ENCODE data around the gene TSN.

TSN gene

GRCh38 chr2:121793816-121794215 is 38.4 kb downstream of the TSN start:
- Histone ChIP-seq H3K9me2 (replicated peaks; ENCODE audit: control insufficient read depth, low read length) (no peaks in the 10 kb centered on the region), H3F3A (ENCODE audit: control insufficient read depth, insufficient read depth) (no peaks in the 10 kb centered on the region), H3K27ac (ENCODE audit: low read depth, low read length) (no peak overlapping the region), H3K4me1 (ENCODE audit: control insufficient read depth, low read length) (peaks cover 19% of the 10 kb centered on the region), H3K79me2 (ENCODE audit: control insufficient read depth, low read length) (no peaks in the 10 kb centered on the region), H4K20me1 (ENCODE audit: control insufficient read depth, insufficient read depth, low read depth, low read length) (no peaks in the 10 kb centered on the region), H3K9me3 (ENCODE audit: control insufficient read depth, insufficient read depth, low read length) (no peaks in the 10 kb centered on the region), H3K4me2 (ENCODE audit: low read length) (no peak overlapping the region), H3K27me3 (ENCODE audit: control insufficient read depth, low read length) (no peaks in the 10 kb centered on the region), H3K4me3 (ENCODE audit: low read length) (no peak overlapping the region), H3K36me3 (ENCODE audit: control insufficient read depth, low read length) (no peaks in the 10 kb centered on the region)
- no peak for TF ChIP-seq EZH2phosphoT487 (IDR thresholded peaks at IDR 0.05; ENCODE audit: borderline replicate concordance, low read length)
- TF ChIP-seq, protein P1, sequence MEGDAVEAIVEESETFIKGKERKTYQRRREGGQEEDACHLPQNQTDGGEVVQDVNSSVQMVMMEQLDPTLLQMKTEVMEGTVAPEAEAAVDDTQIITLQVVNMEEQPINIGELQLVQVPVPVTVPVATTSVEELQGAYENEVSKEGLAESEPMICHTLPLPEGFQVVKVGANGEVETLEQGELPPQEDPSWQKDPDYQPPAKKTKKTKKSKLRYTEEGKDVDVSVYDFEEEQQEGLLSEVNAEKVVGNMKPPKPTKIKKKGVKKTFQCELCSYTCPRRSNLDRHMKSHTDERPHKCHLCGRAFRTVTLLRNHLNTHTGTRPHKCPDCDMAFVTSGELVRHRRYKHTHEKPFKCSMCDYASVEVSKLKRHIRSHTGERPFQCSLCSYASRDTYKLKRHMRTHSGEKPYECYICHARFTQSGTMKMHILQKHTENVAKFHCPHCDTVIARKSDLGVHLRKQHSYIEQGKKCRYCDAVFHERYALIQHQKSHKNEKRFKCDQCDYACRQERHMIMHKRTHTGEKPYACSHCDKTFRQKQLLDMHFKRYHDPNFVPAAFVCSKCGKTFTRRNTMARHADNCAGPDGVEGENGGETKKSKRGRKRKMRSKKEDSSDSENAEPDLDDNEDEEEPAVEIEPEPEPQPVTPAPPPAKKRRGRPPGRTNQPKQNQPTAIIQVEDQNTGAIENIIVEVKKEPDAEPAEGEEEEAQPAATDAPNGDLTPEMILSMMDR (IDR thresholded peaks at IDR 0.05; ENCODE audit: low read depth, low read length, poor library complexity, severe bottlenecking), result no peak

DNA sequence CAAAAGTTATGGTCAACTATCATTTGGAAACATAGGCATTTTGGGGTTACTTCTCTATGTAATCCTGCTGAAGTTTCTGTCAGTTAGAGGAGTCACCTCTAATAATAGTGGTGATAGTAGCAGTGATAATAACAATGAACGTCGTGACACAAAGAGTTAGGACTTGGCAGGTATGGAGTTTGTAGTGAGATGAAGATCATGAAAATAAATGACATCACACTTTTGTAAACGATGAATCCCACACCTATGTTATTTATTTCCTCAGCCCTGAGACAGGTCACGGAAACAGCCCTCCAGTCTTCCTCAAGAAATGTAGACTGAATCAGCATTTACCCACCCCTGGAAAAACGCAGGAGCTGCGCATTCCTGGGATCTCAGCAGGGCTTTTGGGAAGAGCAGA is 38.8 kb downstream of the TSN start:
- Histone ChIP-seq H4K20me1 (ENCODE audit: control insufficient read depth, insufficient read depth, low read depth, low read length) (no peaks in the 10 kb centered on the region), H3K4me2 (ENCODE audit: low read length) (no peak overlapping the region), H3K9me2 (replicated peaks; ENCODE audit: control insufficient read depth, low read length) (no peaks in the 10 kb centered on the region), H3K4me1 (ENCODE audit: control insufficient read depth, low read length) (peaks cover 19% of the 10 kb centered on the region), H3F3A (ENCODE audit: control insufficient read depth, insufficient read depth) (no peaks in the 10 kb centered on the region), H3K79me2 (ENCODE audit: control insufficient read depth, low read length) (no peaks in the 10 kb centered on the region), H3K4me3 (ENCODE audit: low read length) (no peak overlapping the region), H3K9me3 (ENCODE audit: control insufficient read depth, insufficient read depth, low read length) (no peaks in the 10 kb centered on the region), H3K36me3 (ENCODE audit: control insufficient read depth, low read length) (no peaks in the 10 kb centered on the region), H3K27ac (ENCODE audit: low read depth, low read length) (no peak overlapping the region), H3K27me3 (ENCODE audit: control insufficient read depth, low read length) (no peaks in the 10 kb centered on the region)
- TF ChIP-seq EZH2phosphoT487 (IDR thresholded peaks at IDR 0.05; ENCODE audit: borderline replicate concordance, low read length), result no peak
- TF ChIP-seq, protein P1 (IDR thresholded peaks at IDR 0.05; ENCODE audit: low read depth, low read length, poor library complexity, severe bottlenecking), result no peak

DNA sequence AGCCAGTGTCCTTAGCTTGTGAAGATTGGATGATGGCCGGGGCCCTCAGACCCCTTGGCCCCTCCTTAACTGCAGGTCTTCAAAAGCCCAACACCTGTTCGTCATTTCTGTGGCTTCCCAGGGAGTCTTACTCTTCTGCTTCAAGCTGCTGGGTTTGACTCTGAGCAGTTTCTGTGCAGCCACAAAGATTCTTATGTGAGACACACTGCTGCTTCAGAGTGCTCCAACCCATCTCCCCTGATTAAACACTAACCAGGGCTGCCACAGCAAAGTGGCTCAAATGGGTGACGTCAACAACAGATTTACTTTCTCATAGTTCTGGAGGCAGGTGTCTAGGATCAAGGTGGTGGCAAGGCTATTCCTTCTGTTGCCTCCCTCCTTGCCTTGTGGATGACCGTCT is 40.8 kb downstream of the TSN start:
- H3K9me2 ChIP-seq (replicated peaks; ENCODE audit: control insufficient read depth, low read length), result no peaks in the 10 kb centered on the region
- no peak overlapping the region for H3K4me3 ChIP-seq (ENCODE audit: low read length)
- no peak for TF ChIP-seq EZH2phosphoT487 (IDR thresholded peaks at IDR 0.05; ENCODE audit: borderline replicate concordance, low read length)
- TF ChIP-seq, protein P1 (IDR thresholded peaks at IDR 0.05; ENCODE audit: low read depth, low read length, poor library complexity, severe bottlenecking), result no peak
- H3K9me3 ChIP-seq (ENCODE audit: control insufficient read depth, insufficient read depth, low read length), result peaks cover under 1% of the 10 kb centered on the region; the same call in 1 of the 2 replicates
- H3K4me1 ChIP-seq (ENCODE audit: control insufficient read depth, low read length), result peaks cover 11% of the 10 kb centered on the region
- no peak overlapping the region for H3K4me2 ChIP-seq (ENCODE audit: low read length)
- no peaks in the 10 kb centered on the region for H4K20me1 ChIP-seq (ENCODE audit: control insufficient read depth, insufficient read depth, low read depth, low read length)
- no peaks in the 10 kb centered on the region for H3K79me2 ChIP-seq (ENCODE audit: control insufficient read depth, low read length)
- H3K36me3 ChIP-seq (ENCODE audit: control insufficient read depth, low read length), result no peaks in the 10 kb centered on the region
- H3K27me3 ChIP-seq (ENCODE audit: control insufficient read depth, low read length), result no peaks in the 10 kb centered on the region
- H3K27ac ChIP-seq (ENCODE audit: low read depth, low read length), result no peak overlapping the region
- no peaks in the 10 kb centered on the region for H3F3A ChIP-seq (ENCODE audit: control insufficient read depth, insufficient read depth)

All from DOHH2 (cell line).